ENCODE data around the gene LRIG2.
"Not testable (repeated sequence)": the region's sequence is repeated elsewhere in the genome, so short reads cannot be mapped to it uniquely, and the experiment has no call there.

The LRIG2 gene

GRCh38 chr1:113128116-113128515 is 55.1 kb downstream of the LRIG2 start:
- no peak for DNase-seq

GRCh38 chr1:113129529-113130185 is 56.7 kb downstream of the LRIG2 start:
- DNase-seq: no peak

DNA sequence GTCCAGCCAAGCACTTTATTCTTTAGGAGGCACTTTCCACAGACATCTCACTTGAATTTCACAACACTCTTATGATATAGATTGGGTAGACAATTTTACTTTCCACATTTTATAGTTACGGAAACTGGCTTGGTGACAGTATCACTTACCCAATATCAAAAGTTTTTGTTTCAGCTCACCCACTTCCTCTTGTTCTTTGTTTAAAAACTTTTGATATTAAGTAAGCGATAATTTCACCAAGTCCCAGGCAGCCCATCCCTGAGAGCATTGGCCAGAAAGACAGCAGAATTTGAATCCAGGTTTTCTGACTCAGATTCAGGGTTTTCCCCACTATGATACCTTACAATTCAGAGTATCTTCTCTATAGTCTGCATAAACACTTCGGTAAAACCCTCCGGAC is 60.0 kb downstream of the LRIG2 start:
- no peak for DNase-seq

GRCh38 chr1:113133759-113134158 is 60.8 kb downstream of the LRIG2 start:
- no peak for DNase-seq

- DNase-seq: no peak
These were observed 62.5 kb downstream of the LRIG2 start for GRCh38 chr1:113135460-113135859.

- no peak for DNase-seq
These were observed 63.5 kb downstream of the LRIG2 start for GRCh38 chr1:113136476-113136875.

DNA sequence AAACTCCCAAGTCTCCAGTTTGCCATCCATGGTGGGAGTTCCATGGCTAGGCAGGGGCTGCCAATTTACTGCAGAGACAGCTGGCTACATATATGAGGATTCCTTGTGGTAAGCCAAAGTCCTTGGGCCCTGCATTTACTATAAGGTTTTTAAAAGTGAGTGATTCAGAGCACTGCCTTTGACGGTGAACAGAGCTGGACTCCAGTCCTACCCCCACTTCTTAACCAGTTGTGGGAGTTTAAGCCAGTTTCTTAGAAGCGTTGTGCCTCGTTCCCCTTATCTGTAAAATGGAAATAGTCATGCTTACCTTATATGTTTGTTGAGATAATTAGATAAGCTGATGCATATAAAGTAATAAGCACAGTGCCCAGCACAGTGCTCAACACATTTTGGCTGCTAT is 64.6 kb downstream of the LRIG2 start:
- DNase-seq: no peak

- no peak for DNase-seq
These were observed 65.8 kb downstream of the LRIG2 start for GRCh38 chr1:113138778-113139177.

- no peak for DNase-seq
These were observed 67.2 kb downstream of the LRIG2 start for GRCh38 chr1:113140176-113140575.

GRCh38 chr1:113140588-113141446 is 67.8 kb downstream of the LRIG2 start:
- DNase-seq: peak; percentile 43

GRCh38 chr1:113141650-113142473 is 68.9 kb downstream of the LRIG2 start:
- peak; percentile 20 for DNase-seq

DNA sequence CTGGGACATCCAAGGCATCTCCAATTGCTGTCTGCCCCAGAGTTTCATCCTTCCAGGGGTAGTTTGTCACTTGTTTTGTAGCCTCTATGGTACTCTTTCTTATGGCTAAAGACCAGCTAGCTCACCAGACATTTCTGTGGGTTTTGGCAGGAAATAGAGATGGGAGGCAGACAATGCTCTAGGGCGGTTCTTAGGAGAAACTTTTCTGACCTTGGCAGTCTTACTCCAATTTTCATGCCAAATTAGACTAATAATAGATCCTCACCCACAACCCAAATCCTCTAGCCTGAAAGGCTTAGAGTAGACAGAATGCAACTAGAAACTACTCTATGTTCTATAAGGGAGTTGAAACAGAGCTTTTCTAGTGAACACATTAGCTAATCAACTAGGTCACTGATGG is 69.8 kb downstream of the LRIG2 start:
- DNase-seq: no peak

- no peak for DNase-seq
These were observed 73.5 kb downstream of the LRIG2 start for GRCh38 chr1:113146242-113147072.

DNA sequence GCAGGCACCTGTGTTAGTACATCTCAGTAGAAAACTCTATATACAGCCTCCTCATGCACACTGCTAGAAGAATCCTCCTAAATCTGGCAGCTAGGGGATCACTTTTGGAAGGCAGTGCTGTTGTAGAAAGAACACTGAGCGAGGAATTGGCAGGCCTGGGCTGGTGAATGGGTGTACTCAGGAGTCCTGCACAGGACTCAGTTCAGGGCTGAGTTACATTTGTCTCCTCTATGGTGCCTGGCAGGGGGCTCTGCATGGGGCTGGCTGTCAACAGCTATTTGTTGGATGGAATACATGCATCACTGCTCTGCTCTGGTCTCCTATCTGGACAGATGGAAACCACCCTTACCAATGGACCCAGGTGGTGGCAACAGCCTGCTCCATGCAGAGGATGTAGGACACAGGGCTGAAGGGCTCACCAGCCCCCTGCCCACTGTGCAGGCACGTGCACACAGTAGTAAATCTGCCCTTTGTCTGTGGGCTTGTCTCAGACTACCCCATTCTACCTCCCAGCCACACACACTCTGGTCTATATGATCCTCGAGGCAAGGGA is 74.2 kb downstream of the LRIG2 start:
- no peak for DNase-seq

- no peak for DNase-seq
These were observed 74.8 kb downstream of the LRIG2 start for GRCh38 chr1:113147826-113148225.

DNA sequence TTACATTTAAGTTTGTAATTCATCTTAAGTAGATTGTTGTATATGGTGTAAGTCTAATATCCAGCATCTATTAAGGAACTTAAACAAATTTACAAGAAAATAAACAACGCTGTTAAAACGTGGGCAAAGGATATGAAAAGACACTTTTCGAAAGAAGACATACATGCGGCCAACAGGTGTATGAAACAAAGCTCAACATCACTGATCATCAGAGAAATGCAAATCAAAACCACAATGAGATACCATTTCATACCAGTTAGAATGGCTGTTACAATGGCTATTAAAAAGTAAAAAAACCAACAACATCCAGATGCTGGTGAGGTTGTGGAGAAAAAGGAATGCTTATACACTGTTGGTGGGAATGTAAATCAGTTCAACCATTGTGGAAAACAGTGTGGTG is 77.5 kb downstream of the LRIG2 start:
- not testable (repeated sequence) for DNase-seq

DNA sequence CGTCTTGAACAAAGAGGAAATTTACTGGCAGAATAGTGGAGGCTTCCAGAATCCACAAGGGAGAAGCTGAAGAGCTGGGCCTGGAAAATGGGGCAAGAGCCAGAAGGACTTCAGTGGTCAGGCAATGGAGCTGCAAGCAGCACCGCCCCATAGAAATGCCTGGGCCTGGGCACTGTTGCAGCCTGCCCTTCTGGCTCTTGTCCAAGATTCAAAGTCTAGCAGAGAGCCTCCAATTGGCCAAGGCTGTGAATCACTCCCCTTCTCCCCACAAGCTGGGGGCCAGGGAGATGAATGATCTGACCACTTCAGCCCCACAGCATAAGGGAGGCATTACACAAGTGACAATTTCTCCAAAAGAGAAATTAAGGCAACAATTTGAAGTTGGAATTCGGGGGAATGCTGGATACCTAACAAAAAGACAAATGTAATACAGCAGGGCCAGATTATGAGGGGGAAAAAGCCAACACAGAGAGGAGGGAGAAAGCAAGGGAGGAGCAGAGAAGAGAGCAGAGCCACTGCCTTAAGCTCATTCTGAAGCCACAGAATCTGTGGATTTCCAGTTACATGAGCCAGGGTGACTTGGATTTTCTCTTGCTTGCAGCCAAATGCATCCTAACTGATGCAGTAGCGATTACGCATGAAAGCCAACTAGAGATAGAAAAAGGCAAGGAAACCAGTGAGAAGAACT is 80.3 kb downstream of the LRIG2 start:
- no peak for DNase-seq

GRCh38 chr1:113156368-113156767 is 83.4 kb downstream of the LRIG2 start:
- no peak for DNase-seq

- not testable (repeated sequence) for DNase-seq
These were observed 85.7 kb downstream of the LRIG2 start for GRCh38 chr1:113158743-113159142.

- DNase-seq: peak; percentile 37
These were observed 93.5 kb downstream of the LRIG2 start for GRCh38 chr1:113166473-113166872.

GRCh38 chr1:113168946-113169345 is 95.9 kb downstream of the LRIG2 start:
- DNase-seq: no peak

GRCh38 chr1:113169591-113169990 is 96.6 kb downstream of the LRIG2 start:
- DNase-seq: no peak
